GM19240 (cell line): ENCODE results near the gene TANGO2.

Source experiments
- DNase-seq: peaks from one replicate; pipeline ENCODE4 v3.0.0; 2011; ENCODE audit warnings: low spot score; ENCODE audit not compliant: insufficient read length

Gene TANGO2

DNA sequence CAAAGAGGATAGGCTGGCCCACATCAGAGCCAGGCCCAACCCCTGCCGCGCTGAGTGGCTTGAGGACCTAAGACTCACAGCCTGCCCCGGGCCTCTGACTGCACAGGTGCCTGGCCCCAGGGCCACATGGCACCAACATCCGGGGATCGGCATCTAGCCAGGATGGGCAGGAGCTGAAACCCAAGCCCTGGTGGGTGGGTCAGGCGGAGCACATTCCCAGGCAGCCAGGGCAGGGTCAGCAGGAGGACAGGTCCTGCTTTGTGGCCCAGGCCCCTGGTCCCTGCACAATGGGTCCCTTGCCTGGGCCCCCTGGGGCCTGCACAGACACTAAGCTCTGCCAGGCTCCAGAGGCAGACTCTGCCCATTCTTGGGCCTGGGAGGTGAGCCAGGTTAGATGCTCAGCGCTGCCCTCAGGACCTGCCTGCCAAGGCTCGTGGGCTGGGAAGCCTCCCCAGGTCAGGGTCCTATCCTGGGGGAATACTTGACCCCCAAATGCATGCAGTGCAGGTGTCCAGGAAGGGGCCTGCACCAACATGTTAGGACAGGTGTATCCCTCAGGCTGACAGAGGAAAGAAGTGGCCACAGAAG lies 37.8 kb upstream of the TANGO2 start:
- DNase-seq: no peak

DNA sequence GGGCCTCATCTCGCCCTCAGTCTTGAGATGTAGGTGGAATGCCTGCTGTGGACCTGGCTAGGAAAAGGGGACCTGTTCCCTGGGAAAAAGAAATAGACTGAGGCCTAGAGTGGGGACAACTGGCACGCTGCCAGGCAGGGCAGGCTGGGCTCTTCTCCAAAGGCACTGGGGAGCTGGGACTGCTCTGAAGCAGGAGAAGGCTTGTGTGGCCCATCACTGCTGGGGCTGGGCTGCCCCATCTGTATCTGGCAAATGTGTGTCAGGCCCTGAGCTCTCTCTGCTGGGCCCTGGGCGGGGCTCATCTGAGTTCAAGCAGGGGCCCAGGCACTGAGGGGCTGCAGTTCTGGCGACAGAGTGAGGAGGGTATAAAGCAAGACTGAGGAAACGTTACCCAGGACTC lies 37.2 kb upstream of the TANGO2 start:
- no peak for DNase-seq

DNA sequence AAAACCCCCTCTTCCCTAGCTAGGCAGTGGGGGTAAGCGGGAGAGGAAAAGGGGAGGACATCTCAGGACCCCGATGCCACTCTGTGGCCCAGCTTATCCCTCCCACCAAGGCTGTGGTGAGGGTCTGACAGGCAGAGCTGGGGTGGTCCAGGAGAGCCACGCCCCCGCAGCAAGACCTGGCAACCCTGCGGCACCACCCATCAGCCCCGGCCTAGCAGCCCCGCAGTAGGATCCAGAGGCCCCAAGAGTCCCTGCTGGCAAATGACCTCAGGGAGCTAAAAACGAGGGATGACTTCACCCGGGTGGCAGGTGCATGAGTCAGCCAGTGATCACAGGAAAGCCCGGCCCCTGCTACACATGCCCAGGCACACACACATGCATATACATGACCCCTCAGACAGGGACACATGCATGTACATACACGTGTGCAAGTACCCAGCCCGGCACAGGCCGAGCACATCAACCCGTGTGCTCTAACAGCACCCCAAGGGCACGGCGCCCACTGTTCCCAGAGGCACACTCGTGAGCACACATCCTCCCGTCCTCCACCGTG lies 36.6 kb upstream of the TANGO2 start:
- DNase-seq: no peak

DNA sequence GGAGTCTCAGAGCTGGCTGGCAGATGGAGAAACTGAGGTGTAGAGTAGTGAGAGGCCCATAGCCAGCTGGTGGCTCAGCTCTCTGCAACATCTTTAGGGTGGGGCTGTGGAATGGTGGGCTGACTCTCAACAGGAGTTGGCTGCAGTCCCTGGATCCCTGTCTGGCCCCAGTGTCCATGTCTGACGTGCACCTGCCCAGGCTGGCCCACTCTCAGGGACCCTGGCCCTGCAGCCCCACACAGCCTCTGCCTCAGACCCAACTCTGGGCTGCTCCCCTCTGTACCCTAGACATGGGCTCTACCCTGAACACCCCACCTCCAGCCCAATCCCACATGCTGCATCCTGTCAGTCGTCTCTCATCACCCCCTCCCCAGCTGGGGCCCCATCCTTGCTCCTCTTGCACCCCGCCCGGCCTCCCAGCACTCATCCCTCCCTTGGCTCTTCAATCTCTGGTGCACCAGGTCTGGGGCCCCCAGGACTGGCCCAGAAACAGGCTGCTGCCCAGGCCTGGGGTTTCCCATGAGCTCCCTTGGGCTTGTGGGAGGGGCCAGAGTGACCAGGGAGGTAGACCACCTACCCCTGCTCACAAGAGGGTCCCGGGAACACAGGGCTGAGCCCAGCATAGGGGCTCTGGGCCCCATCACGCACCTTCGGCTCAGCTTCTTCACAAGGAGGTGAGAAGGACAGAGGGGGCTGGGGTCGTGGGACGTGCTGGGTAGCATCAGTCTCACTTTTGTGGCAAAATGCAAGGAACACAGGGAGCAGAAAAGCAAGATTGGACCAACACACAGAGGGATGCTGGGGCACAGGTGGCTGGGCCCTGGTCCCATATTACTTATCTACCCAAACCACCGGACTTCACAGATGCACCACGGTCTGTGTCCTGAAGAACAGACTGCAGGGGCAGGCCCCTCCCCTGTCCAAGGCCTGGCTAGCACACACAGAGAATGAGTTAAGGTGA lies 35.8 kb upstream of the TANGO2 start:
- DNase-seq: no peak

DNA sequence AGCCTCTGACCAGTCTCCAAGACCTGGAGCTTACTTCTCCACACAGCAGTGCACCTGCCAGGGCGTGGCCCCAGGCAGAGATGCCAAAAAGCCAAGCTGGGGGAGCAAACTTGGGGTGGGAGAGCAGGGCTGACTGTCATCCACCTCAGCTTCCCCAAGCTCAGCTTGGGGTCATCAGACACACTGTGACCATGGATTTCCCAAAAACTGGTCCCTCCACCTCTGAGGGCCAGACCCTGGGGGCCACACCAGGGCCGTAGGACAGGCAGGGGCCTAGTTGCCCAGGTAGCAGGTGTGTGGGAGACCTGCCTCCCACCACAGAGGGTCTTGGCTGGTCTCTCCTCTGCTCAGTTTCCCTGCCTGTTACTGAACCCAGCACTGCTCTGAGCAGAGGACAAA lies 34.9 kb upstream of the TANGO2 start:
- DNase-seq: no peak

DNA sequence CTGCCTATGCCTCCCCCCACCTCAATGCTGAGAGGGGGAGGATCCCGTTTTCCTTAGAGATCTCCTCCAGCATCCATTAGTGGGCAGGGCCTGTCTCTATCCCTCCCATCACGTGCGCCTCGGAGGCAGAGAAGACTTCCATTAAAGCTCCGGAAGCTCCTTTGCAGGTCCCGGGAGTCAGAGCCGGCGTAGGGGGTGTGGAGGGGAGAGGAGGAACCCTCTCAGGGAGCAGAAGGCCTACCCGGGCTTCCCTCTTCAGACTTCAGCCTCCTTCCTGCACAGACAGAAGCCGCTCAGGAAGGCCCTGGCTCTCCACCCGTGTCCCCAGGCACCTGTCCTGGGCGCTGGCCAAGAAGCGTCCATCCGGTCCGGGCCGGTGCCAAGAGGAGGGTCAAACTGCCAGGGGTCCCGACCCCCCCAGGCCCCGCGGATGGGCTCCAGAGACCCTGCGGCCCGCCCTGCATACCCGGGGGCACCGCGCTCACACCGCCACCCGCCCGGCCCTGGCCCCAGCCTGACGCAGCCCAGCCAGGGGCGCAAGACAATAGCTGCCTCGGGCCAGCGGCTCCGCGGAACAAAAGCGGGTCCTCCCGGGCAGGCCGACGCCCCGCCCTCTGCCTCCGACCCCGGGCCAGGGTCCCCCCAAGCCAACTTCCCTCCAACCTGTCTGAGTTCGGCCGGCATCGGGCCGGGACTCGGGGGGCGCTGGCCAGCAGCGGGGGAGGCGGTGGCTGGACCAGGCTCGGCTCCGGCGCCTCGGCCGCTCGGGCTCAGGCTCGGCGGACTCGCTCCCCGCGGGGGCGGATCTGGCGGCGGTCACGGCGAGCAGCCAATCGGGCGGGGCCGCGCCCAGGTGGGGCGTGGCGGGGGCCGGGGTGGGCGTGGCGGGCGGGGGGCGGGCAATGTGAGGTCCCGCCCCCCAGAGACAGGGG lies 34.2 kb upstream of the TANGO2 start:
- DNase-seq: peak; percentile 96

DNA sequence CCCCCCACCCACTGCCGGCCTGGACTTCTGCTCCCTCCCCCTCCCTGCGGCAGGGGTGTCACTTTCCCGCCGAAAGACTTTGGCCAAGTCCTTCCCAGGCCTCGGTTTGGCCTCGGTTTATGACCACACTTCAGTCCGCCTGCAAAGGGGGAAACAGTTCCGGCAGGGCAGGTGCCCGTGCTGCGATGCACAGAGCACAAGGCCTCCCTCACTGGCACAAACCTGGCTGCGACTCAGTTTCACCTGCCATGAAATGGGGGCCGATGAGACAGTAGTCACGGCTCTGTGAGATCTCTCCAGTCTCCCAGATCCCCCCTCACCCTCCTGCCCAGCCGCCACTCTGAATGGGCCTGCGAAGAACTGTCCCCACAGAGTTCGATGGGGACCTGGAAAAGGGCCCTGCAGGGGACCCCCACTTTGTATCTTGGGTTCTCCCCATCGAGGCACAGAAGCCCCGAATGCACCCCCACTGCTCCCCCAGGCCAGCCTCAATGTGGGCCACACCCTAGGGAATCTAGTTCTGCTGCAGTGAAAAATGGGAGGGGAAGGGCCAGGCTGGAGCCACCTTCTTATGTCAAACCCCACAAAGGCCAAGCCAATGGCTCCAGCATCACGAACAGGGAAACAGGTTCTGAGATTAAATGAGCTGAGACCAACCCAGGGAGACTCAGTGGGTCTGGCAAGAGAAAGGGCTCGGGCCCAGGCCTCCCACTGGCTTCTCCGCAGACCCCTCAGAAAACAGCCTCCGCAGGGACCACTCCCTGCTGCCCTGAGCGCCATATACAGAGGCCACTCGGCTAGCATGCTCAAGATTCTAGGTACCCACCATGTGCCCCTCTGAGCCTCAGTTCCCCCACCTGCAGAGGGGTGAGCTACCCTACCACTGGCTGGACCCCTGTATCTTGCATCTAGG lies 33.3 kb upstream of the TANGO2 start:
- DNase-seq: no peak

DNA sequence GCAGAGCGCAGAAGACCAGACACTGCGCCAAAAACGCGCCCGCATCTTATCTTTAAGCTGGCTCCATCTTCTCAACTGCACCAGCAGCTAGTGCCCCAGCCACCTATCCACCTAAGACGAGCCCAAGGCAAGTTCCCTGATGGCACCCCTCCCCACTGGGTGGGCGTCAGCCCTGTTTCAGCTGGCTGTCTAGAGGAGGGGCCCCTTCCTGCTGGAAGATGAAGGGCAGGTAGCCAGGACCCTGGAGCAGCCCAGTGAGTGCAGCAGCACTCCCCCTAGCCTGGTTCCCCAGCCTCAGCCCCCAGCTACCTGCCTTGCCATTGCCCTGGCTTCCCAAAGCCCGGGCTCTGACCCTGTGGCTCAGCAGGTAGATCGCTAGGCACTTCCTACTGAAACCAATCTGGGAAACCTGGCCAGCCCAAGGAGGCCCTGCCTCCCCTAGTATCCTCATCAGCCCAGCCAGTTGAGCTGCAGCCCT lies 32.5 kb upstream of the TANGO2 start:
- no peak for DNase-seq

DNA sequence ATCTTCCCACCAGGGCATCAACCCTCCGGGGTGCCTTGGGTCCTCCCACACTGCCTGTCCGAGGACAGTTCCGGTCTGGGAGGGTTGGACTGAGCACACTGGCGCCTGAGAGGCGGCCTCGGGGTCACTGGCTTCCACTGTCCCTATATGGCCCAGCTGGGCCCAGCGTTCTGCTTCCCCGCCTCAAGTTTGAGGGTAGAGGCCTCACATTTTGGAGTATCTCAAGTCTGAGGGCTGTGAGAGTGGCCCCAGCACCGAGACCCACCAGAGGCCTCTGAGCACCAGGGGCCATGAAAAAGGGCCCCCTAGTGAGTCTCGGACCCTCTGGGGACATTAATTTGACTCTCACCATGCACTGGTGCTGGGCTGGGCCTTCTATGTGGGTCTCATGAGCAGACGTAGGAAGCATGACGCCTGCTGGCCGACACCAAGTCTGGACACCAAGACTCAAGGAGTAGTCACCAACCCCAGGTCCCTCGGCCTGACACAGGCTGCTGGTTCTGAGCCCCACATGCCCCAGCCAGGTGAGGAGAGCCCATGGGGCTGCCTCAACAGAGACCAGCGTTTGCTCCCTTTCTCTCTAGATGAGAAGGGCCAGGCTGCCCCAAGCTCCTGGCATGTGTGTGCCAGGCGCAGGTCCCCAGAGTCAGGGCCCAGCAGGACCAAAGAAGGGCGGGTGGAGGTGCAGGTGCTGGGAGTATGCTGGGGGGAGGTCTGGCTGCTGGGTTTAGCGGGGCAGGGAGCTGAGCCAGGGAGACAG lies 31.8 kb upstream of the TANGO2 start:
- DNase-seq: no peak

DNA sequence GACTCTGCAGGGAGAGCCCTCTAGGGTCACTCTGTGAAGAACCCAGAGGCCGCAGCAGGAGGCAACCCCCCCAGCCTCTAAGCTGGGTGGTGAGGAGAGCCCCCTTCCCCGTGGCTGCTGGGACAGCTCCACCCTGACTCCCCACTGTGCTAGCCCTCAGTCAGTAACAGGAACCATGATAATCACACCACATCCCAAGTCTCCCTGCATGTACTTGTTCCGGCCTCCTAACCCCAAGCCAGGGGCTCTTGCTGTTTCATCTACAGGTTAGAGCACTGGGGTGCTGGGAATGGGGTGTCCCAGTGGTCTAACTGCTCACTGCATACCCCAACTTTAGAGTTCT lies 31.2 kb upstream of the TANGO2 start:
- DNase-seq: no peak

DNA sequence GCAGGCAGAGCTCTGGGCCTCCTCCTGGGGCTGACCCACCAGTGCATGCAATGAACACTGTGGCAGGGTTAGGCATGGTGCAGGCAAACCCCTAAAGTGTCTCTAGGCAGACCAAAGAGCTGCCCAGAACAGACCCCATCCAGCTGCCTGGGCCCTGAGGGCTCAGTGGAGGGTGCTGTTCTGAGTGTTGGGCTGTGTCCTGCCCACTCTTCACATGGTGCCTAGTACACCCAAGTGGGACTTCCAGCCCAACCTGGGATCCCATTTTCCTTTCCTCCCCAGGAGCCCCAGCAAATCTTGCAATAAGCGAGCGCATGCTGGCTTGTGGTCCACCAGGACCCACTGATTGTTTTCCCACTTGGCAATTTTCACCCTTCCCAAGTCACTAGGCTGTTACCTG lies 30.7 kb upstream of the TANGO2 start:
- DNase-seq: no peak

DNA sequence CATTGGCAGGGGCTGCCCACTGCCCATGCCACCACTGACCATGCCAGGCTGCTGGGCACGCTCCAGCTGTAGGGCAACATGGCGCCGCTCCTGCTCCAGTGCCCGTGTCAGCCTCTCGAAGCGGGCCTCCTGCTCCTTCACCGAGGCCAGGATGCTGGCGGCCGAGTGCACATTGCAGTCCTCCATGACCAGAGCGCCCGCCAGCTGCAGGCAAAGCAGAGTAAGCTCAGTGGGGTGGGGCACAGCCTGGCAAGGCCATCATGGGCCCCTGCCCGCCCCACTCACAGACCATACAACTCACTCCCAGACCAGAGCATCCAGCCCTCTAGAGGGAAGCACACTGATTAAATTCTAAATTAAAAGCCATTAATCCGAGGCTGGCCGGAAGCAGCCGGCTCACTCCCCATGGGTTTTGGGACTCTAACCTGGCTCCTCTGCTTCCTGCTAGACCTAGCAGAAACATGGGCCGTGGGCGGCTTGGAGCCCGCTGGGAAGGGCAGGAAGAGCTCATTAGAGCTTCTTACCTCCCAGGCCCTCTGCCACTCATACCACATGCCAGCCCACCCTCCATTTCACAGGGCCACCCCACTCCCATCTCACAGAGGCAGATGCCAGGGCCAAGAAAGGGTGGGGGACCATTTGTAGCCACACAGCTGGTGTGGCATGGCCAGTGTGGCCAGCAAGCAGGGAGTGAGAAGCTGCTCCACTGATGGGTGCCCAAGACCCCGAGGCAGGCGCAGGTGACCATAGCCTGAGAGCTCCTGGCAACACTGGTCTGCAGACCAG lies 30.1 kb upstream of the TANGO2 start:
- DNase-seq: no peak

DNA sequence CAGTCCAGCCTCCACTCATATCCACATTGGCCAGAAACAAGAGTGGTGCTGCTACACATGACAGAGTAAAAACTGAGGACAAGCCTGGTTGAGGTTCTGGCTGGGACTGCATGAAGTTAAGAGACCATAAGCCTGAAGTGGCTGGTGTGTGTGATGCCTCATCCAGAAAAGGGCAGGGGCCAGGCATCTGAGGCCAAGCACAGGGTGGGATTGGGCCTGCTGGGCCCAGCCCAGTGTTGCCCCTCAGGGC lies 29.6 kb upstream of the TANGO2 start:
- DNase-seq: no peak

DNA sequence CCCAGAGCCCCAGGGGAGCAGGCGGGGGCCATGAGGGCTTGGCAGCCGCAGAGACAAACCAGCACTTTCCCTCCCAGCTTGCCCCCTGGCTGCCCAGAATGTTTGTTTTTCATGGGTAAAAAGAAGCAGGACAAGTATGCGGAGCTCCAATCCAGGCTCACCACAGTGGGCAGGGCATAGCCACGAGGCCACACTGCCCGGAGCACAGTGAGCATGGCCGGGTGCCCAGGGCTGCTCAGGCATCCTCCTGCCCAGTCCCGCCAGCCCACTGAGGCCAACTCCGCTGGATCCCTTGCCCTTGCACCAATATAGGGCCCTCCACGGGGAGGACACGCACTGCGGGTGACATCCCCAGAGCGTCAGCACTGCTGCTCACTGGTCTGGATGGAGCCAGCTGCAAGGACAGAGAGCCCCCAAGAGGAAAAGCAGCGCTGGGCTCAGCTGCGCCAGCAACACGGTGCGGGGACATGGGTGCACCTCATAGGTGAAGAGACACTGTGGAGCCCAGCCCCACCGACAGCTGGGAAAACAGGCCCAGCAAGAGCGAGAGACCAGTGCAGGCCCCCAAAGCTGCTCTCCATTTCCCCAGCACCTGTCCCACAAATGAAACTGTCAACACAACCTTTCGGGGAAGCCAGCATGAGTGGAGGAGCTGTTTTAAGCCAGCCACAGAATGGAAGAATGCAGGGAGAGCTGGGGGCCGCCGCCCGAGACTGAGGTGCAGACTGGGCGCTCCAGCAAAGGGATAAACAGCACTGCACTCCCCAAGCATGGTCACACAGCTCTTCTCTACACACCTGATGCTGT lies 29.1 kb upstream of the TANGO2 start:
- no peak for DNase-seq

DNA sequence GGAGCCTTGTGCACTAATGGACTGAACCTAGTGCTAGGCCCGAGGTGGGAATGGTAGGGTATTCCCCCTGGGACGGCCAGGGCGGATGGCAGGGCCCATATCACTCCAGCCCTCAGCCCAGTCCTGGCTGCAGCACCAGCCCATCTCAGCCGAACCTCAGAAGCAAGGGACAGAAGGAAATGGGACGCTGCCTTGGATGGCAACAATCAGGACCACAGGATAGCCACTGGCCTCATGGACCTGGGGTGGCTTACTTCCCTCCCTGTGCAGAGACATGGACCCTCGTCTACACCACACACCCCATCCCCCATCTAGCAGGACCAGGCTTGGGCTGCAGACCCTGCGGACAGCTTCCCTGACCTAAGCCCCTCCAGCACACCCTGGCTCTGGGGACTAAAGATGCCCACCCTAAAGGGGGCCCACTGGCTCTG lies 28.4 kb upstream of the TANGO2 start:
- DNase-seq: no peak

DNA sequence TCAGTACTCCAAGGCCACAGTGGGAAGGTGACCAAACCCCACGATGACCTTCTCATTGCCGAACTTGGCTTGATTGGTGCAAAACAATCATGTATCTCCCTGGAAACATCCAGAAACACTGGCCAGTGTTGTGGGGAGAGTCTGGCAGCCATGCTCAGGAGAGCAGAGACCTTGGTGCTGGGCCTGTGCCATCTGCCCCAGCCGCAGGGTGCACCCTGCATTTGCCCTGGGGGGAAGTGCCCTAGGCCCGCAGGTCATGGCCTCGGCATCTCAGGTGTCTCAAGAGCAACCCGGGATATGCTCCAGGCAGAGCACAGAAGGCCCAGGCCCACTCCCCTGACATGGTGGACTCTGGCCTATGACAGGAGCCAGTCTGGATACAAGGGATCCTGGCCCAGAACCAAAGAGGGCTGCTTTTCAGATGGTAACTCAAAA lies 28.0 kb upstream of the TANGO2 start:
- DNase-seq: no peak

DNA sequence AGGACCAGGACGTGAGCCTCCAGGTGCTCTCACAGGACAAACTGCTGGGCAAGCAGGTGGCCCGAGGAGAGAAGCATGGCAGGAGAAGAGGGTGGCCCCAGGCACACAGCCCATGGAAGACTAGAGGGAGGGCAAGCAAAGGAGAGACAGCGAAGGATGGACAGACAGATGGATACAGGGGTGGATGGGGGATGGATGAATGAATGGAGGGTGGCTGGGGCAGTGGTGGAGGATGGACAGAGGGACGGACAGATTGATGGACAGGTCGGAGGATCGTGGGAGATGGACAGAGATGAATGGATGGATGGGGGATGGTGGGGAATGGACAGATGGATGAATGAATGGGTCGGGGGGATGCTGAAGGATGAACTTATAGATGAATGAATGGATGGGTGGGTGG lies 27.0 kb upstream of the TANGO2 start:
- no peak for DNase-seq

DNA sequence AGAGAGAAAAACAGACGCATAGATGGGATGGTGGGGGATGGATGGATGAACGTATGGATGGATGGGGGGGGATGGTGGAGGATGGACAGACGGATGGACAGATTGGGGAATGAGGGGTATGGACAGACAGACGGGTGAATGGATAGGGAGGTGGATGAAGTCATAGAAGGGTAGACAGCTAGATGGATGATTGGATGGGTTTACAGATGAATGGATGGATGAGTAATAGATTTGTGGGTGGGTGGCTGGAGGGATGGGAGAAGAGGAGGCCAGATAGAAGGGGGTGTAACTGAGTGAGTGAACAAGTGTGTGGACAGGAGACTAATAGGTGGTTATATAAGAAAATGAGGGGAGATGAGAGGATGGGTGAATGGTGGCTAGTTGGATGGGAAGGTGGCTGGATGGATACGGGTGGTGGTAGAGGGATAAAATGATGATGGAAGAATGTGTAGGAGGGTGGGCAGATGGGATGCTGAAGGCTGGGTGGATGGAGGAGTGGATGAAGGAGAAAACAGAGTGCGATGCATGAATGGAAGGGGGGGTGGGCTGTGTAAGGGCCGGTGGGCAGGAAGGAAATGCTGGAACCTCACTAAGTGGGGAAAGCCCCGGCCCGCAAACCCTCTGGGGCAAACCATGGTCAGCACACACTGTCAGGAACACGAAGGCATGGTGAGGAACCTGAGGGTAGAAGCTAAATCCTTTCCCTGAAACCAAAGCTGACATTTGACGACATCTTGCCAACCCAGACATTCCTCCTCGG lies 25.9 kb upstream of the TANGO2 start:
- DNase-seq: no peak
